Activated T-cell treated with anti-CD3 and anti-CD28 coated beads, Interleukin-2, amount 50 U/mL, for 24 hours (primary cell): ENCODE data around the gene TACC2.

Source experiments
- DNase-seq: peaks from one replicate; pipeline ENCODE4 v3.0.0-alpha.2; 2020
- H3K27ac Mint-ChIP-seq: 2 replicates; pipeline ENCODE4 v1.8.0; 2020; ENCODE audit warnings: mild to moderate bottlenecking, mixed read lengths
- H3K27me3 Mint-ChIP-seq: 2 replicates; pipeline ENCODE4 v1.8.0; 2020; ENCODE audit warnings: mixed read lengths
- H3K36me3 Mint-ChIP-seq: 2 replicates; pipeline ENCODE4 v1.8.0; 2020; ENCODE audit warnings: low read depth, mixed read lengths
- H3K4me1 Mint-ChIP-seq: 2 replicates; pipeline ENCODE4 v1.8.0; 2020; ENCODE audit warnings: low read depth, mixed read lengths
- H3K4me3 Mint-ChIP-seq: 2 replicates; pipeline ENCODE4 v1.8.0; 2020; ENCODE audit warnings: mild to moderate bottlenecking, moderate library complexity, mixed read lengths
- H3K9me3 Mint-ChIP-seq: 2 replicates; pipeline ENCODE4 v1.8.0; 2020; ENCODE audit warnings: mixed read lengths

The TACC2 gene, protein sequence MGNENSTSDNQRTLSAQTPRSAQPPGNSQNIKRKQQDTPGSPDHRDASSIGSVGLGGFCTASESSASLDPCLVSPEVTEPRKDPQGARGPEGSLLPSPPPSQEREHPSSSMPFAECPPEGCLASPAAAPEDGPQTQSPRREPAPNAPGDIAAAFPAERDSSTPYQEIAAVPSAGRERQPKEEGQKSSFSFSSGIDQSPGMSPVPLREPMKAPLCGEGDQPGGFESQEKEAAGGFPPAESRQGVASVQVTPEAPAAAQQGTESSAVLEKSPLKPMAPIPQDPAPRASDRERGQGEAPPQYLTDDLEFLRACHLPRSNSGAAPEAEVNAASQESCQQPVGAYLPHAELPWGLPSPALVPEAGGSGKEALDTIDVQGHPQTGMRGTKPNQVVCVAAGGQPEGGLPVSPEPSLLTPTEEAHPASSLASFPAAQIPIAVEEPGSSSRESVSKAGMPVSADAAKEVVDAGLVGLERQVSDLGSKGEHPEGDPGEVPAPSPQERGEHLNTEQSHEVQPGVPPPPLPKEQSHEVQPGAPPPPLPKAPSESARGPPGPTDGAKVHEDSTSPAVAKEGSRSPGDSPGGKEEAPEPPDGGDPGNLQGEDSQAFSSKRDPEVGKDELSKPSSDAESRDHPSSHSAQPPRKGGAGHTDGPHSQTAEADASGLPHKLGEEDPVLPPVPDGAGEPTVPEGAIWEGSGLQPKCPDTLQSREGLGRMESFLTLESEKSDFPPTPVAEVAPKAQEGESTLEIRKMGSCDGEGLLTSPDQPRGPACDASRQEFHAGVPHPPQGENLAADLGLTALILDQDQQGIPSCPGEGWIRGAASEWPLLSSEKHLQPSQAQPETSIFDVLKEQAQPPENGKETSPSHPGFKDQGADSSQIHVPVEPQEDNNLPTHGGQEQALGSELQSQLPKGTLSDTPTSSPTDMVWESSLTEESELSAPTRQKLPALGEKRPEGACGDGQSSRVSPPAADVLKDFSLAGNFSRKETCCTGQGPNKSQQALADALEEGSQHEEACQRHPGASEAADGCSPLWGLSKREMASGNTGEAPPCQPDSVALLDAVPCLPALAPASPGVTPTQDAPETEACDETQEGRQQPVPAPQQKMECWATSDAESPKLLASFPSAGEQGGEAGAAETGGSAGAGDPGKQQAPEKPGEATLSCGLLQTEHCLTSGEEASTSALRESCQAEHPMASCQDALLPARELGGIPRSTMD (N-terminal part only)

DNA sequence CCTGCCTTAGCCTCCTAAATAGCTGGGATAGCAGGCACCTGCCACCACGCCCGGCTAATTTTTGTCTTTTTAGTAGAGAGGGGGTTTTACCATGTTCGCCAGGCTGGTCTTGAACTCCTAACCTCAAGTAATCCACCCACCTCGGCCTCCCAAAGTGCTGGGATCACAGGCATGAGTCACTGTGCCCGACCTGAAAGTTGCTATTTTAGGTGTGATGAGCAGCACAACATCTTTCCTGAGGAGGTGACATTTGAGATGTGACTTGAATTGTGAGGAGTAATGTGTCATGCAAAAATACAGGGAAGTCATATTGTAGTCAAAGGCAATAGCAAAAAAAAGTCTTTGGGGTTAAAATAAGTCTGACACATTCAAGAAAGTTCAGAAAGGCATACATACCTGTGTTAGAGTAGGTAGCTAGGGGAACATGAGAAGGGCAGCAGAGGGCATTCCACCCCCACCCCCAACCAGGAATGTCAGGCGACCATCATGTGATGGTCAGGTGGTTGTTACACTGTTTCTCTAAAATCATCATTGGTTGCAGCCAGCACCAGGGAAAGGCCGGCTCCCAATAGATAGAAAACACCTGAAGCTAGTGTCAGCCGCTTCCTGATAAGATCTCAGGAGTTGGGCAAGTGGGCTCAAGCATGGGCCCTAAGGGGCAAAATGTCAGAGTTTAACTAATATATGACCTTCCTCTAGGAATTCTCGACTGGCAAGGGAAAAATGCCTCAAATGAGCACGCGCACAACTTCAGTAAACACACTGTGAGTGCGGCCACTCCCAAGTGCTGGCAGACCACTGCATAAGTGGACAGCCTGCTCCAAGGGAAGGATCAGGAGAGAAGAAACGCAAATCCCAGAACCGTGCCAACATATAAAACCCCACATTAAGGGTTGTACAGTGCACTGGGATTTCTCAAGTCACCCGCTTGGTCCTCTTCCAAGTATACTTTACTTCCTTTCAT lies at the start of gene TACC2:
TACC2 (plus strand) TSS at position 803 of the 964 bp plus-strand sequence. CDS start 32,819 bp downstream, outside the sequence.
- H3K27me3 Mint-ChIP-seq = peaks cover 43% of the 10 kb centered on the region
- H3K4me1 Mint-ChIP-seq = peaks cover 8% of the 10 kb centered on the region
- no peak for DNase-seq
- no peak within 1 kb of the TSS for H3K27ac Mint-ChIP-seq
- no peak within 1 kb of the TSS for H3K4me3 Mint-ChIP-seq
- H3K36me3 Mint-ChIP-seq = peaks cover 3% of the 10 kb centered on the region
- peaks cover 17% of the 10 kb centered on the region for H3K9me3 Mint-ChIP-seq

DNA sequence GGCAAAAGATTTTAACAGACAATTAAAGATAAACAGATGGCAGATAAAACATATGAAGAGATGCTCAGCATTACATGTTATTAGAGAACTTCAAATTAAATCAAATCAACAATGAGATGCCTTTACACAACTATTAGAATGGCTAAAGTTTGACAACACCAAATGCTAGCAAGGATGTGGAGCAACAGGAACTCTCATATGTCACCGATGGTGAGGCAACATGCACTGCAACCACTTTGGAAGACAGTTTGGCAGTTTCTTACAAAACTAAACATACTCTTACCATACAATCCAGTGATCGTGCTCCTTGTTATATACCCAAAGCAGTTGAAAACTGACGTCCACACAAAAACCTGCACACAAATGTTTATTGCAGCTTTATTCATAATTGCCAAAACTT lies 47.4 kb upstream of the TACC2 start:
- no peak overlapping the region for H3K4me3 Mint-ChIP-seq
- DNase-seq = no peak
- H3K27me3 Mint-ChIP-seq = peaks cover 26% of the 10 kb centered on the region
- no peak overlapping the region for H3K27ac Mint-ChIP-seq
- H3K36me3 Mint-ChIP-seq = no peaks in the 10 kb centered on the region
- no peaks in the 10 kb centered on the region for H3K9me3 Mint-ChIP-seq
- H3K4me1 Mint-ChIP-seq = no peaks in the 10 kb centered on the region

DNA sequence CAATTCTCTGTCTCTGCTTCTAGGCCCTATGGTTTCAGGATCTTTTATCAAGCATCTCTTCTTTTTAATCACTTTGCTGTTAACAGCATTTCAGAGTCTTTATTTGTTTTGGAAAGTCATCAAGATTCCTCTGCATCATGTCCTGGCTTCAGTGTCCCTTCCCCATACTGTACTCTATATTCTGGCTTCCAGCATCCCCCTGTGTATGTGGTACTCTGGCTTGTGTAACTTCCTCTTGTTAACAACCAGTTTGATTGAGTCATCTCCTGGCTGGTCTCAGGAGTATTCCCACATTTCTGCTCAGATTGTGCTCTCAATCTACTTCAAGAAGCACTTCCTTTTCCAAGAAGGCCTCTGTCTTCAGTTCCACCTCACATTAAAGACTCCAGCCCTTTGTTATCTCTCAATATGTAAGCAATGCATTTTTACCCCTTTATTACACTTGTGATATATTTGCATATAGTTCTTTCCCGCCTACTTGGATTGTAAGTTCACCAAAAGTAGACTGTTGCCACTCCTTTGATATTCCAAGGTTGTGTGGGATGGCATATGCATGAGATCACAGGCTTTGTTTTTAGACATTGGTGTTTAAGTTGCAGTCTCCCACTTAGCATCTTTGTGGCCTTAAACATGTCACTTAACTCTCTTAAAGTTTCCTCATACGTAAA lies 46.1 kb upstream of the TACC2 start:
- H3K36me3 Mint-ChIP-seq = no peaks in the 10 kb centered on the region
- no peak overlapping the region for H3K4me3 Mint-ChIP-seq
- H3K27me3 Mint-ChIP-seq = peaks cover 25% of the 10 kb centered on the region
- H3K4me1 Mint-ChIP-seq = no peaks in the 10 kb centered on the region
- no peak for DNase-seq
- H3K27ac Mint-ChIP-seq = no peak overlapping the region
- H3K9me3 Mint-ChIP-seq = no peaks in the 10 kb centered on the region

DNA sequence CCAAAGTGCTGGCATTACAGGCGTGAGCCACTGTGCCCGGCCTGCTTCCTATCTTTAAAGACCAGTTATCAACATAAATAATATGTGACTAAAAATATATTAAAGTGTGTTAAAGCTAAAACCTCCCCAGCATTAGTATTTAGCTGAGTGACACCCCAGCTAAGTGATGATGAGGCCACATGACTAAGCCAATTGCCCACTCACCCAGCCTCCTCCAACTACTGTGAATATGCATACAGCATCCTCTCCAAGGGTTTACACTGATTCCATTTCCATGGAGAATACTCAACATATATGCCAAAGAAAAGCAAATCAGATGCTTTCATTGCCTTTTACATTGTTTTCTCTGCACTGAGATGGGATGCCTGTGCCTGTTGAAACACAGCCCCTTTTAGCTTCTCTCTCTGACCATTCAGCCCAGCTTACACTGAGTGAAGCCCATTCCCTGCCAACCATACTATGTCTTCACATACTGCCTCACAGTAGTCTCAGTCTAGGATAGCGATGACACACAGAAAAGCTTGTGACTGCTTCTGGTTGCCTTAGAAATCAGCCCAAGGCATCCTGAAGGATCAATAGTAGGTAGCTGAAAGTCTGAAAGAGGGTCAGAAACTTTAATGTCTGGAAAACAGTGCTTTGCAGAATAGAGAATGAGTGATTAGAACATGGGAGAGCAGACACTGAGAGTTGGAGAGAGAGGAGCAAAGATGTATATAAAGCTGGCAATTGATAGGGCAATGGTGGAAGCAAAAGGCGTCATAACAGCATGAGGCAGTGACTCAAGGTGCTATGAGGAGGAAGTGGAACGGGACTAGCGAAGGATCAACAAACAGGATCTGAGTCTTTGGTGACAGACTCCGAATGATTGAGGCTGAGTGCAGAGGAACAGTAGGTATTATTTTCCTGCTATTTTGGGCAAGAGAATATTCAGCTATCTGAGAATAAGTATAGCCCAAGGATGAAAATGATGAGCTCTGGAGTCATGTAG lies 41.3 kb upstream of the TACC2 start:
- no peak for DNase-seq
- Mint-ChIP-seq H3K27ac (no peak overlapping the region), H3K4me1 (no peaks in the 10 kb centered on the region), H3K36me3 (peaks cover 11% of the 10 kb centered on the region), H3K4me3 (no peak overlapping the region), H3K27me3 (peaks cover 2% of the 10 kb centered on the region), H3K9me3 (no peaks in the 10 kb centered on the region)

DNA sequence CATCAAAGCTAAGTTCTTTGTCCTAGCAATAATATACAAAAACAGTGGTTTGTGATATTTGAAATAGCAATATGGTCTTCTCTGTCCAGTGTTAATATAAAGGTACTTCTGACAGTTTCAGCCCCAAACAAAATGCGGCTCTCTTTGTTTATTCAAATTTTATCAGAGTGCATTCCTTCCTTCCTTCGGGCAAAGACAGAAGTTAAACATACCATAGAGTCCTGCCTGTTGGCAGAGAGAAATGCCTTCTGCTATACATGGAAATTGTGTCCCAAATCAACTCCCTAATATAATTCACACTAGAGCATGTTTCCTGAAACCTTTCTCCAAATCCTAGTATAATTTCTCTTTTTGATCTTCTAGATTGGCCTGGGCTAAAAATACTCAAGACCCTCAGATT lies 39.9 kb upstream of the TACC2 start:
- DNase-seq = no peak
- H3K27me3 Mint-ChIP-seq = no peaks in the 10 kb centered on the region
- H3K4me1 Mint-ChIP-seq = no peaks in the 10 kb centered on the region
- no peaks in the 10 kb centered on the region for H3K9me3 Mint-ChIP-seq
- H3K4me3 Mint-ChIP-seq = no peak overlapping the region
- H3K36me3 Mint-ChIP-seq = peaks cover 18% of the 10 kb centered on the region
- H3K27ac Mint-ChIP-seq = no peak overlapping the region

DNA sequence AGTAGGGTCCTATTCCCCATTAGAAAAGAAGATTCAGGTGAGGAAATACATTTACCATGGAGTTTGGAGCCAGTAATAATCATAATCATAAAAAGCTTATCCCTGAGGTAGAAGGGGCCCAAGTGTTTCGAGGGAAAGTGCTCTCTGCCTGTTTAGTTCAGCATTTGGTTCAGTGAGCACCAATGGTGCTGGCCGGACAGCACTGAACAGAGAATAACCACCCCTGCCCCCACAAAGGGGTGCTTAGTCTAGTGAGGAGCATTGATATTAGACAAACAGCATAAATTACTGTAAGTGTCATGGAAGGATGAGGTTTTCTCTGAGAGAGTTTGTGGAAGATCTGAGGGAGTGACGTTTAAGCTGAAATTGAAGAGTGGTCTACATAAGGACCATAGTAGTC lies 39.5 kb upstream of the TACC2 start:
- no peaks in the 10 kb centered on the region for H3K27me3 Mint-ChIP-seq
- DNase-seq = no peak
- H3K4me1 Mint-ChIP-seq = no peaks in the 10 kb centered on the region

DNA sequence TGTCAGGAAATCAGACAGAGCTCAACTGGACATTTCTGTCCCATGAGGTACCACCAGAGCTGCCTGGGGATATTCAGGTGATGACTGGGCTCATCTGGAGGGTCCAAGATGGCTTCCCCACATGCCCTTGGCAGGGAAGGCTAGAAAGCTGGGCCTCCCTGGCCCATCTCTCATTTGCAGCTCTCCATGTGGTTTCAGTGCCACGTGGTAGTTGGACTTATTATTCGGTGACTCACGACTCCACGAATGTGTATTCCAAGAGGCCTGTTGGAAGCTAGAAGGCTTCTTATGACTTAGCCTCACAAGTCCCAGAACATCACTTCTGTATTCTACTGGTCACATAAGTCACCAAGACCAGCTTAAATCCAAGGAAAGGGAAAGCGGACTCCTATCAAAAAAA lies 36.7 kb upstream of the TACC2 start:
- no peaks in the 10 kb centered on the region for H3K9me3 Mint-ChIP-seq
- H3K4me1 Mint-ChIP-seq = peaks cover 14% of the 10 kb centered on the region
- H3K27ac Mint-ChIP-seq = no peak overlapping the region
- peaks cover 40% of the 10 kb centered on the region for H3K36me3 Mint-ChIP-seq
- H3K27me3 Mint-ChIP-seq = no peaks in the 10 kb centered on the region
- no peak for DNase-seq
- no peak overlapping the region for H3K4me3 Mint-ChIP-seq

More for the DNA sequence above, 39.5 kb upstream of the TACC2 start:
- H3K36me3 Mint-ChIP-seq = peaks cover 18% of the 10 kb centered on the region
- H3K9me3 Mint-ChIP-seq = no peaks in the 10 kb centered on the region
- H3K4me3 Mint-ChIP-seq = no peak overlapping the region
- no peak overlapping the region for H3K27ac Mint-ChIP-seq

DNA sequence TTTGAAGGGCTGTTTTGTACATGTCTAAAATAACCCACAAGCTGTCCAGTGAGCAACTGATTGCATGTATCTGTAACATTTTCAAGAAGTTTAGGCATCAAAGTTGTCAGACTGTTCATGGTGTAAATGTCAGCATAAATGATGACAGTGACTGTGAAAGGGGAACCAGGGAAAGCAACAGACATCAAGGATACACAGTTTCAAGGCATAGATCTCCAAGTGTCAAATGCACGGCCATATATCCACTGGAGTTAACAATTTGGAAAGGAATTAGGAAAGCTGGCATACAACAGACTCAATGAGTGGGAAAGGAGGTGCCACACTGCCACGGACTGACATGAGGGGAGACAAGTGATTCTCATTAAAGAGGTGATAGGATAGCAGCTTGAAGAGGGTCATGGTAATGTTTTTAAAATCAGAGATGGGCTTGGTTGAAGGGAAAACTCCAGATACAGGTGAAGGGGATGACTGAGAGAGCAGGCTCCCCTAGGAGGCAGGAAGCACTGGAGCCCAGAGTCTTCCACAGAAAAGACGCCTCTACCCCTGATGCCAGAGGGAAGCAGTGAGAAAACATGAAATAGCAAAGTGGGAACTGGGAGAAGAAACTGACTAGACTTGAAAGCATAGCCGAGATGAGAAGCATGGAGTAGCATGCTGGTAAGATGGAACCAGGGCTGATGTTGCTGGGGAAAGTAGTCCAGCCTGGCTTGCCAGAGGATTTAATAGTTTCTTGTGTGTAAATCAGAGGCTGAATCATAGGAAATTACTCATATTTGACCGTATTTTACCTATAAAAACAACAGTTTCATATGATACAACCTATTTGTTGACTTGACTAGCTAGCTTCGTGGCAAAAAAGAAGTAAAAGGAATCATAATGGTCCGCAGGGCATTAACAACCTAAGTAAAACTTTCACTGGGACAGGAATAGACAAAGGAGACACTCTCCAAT lies 32.6 kb upstream of the TACC2 start:
- no peak overlapping the region for H3K4me3 Mint-ChIP-seq
- peaks cover 27% of the 10 kb centered on the region for H3K4me1 Mint-ChIP-seq
- H3K27me3 Mint-ChIP-seq = no peaks in the 10 kb centered on the region
- H3K27ac Mint-ChIP-seq = peak overlapping the region; percentile 59
- DNase-seq = no peak
- H3K9me3 Mint-ChIP-seq = no peaks in the 10 kb centered on the region
- H3K36me3 Mint-ChIP-seq = peaks cover 70% of the 10 kb centered on the region

DNA sequence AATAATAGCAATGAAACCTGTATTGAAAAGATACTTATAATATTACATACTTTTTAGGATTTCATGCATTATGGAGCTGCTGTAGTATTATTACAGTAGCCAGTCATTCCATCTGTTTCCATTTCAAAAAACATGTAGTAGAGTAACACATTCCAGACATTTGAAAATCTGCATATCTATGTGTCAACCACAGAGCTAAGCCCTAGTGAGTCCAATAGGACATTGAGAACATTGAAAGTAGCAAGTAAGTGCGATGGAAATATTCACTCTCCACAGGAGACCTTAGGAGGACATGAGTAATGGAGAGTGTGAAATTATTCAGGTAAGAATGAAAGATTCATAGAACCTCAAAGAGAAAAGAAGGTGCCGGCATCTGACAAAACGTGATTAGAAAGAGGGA lies 29.3 kb upstream of the TACC2 start:
- Mint-ChIP-seq H3K4me1 (peaks cover 27% of the 10 kb centered on the region), H3K9me3 (no peaks in the 10 kb centered on the region), H3K4me3 (no peak overlapping the region), H3K27ac (peak overlapping the region; percentile 75), H3K27me3 (no peaks in the 10 kb centered on the region), H3K36me3 (peaks cover 79% of the 10 kb centered on the region)
- no peak for DNase-seq

DNA sequence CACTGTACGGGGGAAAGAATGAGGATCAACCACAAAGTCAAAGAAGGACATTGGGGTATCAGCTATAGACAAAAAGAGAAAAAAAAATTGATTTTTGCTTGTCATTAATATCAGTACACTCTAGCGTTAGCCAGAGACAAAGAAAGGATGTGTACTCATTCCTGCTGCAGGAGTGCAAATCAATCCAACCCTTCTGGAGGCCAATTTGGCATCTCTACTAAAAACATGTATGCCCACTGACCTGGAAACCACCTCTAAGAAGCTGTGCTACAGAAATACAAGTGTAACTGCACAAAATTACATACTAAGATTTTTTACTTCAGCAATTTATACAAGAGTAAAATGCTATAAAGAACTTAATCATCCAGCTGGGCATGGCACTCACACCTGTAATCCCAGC lies 27.5 kb upstream of the TACC2 start:
- Mint-ChIP-seq H3K27me3 (no peaks in the 10 kb centered on the region), H3K9me3 (no peaks in the 10 kb centered on the region), H3K4me1 (peaks cover 20% of the 10 kb centered on the region), H3K36me3 (peaks cover 81% of the 10 kb centered on the region), H3K27ac (no peak overlapping the region), H3K4me3 (no peak overlapping the region)
- DNase-seq = no peak

DNA sequence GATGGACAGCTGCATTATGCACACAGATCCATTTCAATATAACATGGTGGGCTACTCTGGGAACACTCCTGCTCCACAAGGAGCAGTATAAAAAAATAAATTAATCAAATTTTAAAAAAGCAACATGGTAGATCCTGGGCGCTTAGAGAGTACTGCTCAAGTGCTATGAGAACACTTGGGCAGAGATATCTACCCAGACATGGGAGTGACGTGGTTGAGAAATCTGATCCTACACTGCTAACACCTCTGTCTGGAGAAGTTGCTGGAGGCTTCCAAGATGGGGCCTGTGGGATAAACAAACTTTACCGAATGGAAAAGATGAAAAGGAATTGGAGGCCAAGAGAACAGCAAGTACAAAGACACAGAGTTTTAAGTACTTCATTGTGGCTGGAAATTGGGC lies 23.0 kb upstream of the TACC2 start:
- no peaks in the 10 kb centered on the region for H3K27me3 Mint-ChIP-seq
- H3K27ac Mint-ChIP-seq = no peak overlapping the region
- H3K36me3 Mint-ChIP-seq = peaks cover 89% of the 10 kb centered on the region
- H3K4me1 Mint-ChIP-seq = peaks cover 1% of the 10 kb centered on the region
- no peak for DNase-seq
- no peaks in the 10 kb centered on the region for H3K9me3 Mint-ChIP-seq
- no peak overlapping the region for H3K4me3 Mint-ChIP-seq
